Astrocyte (in vitro differentiated cells and primary cell): ENCODE data around the gene GALNT6.

Source experiments
- CTCF ChIP-seq: IDR thresholded peaks from 2 replicates; pipeline ENCODE4 v1.5.1; 2011; ENCODE audit warnings: low read depth, mild to moderate bottlenecking, inconsistent platforms, low read length, moderate library complexity; ENCODE audit not compliant: insufficient read depth
- EZH2 ChIP-seq: IDR thresholded peaks from 2 replicates; pipeline ENCODE4 v1.6.1; 2012; ENCODE audit warnings: mild to moderate bottlenecking, low read length, inconsistent platforms; ENCODE audit not compliant: insufficient read depth

- no peak for TF ChIP-seq CTCF
- TF ChIP-seq EZH2, result no peak
These were observed 20.5 kb downstream of the GALNT6 start for GRCh38 chr12:51370667-51371066.
